Measurements from ENCODE around the gene MT1A.

GRCh38 chr16:56651586-56651985, 13.1 kb downstream of the MT1A start, which contains the start of gene MT1B:
- TF ChIP-seq CTCF (conservative IDR thresholded peaks at IDR 0.05; ENCODE audit: low read depth, low read length): no peak
- TF ChIP-seq EZH2 (IDR thresholded peaks at IDR 0.05; ENCODE audit: borderline replicate concordance, low read depth, low read length, poor library complexity, severe bottlenecking): no peak
